Forelimb muscle (tissue), 1 donor: Measurements from ENCODE around the gene GABBR2. TPM values are rescaled to one million over a fixed set of nuclear protein-coding genes. Genes with fewer than 3 reads are reported as not detected.

Experiments used
- DNase-seq: peaks from one replicate; pipeline ENCODE4 v3.0.0-alpha.2; 2013; ENCODE audit warnings: low read depth
- polyA plus RNA-seq: library from polyadenylated mRNA; unstranded; fragments of 120-200 nt; gene quantifications from one replicate; pipeline ENCODE4 v1.2.1, GENCODE V29; 2013; ENCODE audit not compliant: insufficient read length

GABBR2 gene
- polyA plus RNA-seq, 1 donor, result 0.82 TPM

- DNase-seq, result no peak
These were observed 306.5 kb downstream of the GABBR2 start for GRCh38 chr9:98402019-98402840.

DNA sequence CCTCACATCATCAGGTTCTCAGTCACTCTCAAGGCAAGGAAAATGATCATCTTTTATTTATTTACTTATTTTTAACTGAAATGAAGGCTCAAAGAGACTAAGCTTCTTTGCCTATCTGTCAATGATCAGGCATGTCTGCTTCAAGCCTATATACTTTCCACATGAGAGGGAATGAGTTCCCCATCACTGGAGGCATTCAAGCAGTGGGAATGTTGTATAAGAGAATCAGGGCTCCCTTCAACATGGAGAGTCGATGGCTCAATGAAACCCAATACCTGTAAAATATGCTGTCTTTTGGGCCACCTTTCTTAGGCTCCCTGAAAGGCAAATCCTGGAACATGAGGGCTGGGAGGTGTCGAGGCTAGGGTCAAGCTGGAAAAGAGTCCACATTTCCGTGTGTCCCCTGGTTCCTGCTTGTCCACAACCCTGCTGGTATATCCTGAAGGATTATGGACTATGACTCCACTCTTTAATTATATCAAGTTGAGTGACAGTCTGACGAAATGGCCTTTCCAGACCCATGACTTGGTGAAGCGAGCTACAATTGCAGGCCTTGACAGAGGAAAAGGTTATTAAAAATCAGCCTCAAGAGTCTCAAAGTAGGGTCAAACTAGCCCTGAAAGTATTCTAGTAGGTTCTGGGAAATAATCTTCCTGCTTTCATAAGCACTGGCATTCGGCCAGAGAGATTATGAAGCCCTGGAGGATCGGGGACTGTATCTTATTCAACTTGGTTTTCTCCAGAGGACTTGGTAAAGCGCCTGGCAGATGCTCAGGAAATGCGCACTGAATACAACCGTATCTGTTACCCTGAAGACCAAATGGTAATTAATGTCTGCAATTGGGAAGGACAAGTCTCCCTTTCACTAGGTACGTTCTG is 307.4 kb downstream of the GABBR2 start:
- no peak for DNase-seq

GRCh38 chr9:98399950-98400683 is 308.6 kb downstream of the GABBR2 start:
- no peak for DNase-seq

- no peak for DNase-seq
These were observed 312.1 kb downstream of the GABBR2 start for GRCh38 chr9:98396656-98397055.

DNA sequence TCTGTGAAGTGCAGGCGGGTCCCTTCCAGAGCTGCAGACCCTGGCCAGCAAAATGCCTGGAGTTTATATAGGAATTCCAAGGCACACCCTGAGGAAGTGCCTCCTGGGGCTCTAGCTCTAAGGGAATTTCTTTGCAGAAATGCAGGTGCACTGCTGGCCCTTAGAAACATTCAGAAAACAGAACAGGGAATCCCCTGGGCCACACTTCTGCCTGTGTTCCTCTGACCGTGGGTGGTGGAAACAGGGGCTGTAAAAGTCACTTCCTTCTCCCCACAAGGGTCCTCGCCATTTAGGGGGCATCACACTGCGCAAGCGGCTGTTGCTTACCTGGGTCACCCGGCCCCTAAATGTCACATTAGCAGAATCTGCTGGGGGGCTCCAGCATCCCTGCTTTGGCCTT is 312.5 kb downstream of the GABBR2 start:
- no peak for DNase-seq

- no peak for DNase-seq
These were observed 316.9 kb downstream of the GABBR2 start for GRCh38 chr9:98391867-98392266.

DNA sequence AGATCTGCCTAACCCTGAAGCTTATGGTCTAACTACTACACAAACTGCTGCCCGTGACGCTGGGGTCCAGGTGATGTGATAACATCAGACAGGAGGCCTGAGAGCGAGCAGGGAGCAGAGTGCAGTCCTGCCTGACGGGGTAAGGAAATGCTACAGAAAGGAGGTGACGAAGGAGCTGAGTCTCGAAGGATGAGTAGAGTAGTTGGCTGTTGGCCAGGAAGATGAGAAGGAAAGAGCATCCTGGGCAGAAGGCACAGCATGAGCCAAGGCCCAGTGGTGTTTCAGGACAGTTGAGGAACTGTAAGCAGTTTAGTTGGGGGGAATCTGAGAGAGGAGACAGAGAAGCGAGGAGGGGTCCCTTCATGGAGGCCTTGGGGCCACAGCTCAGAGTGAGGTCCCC is 317.3 kb downstream of the GABBR2 start:
- no peak for DNase-seq

- no peak for DNase-seq
These were observed 323.0 kb downstream of the GABBR2 start for GRCh38 chr9:98385751-98386150.

DNA sequence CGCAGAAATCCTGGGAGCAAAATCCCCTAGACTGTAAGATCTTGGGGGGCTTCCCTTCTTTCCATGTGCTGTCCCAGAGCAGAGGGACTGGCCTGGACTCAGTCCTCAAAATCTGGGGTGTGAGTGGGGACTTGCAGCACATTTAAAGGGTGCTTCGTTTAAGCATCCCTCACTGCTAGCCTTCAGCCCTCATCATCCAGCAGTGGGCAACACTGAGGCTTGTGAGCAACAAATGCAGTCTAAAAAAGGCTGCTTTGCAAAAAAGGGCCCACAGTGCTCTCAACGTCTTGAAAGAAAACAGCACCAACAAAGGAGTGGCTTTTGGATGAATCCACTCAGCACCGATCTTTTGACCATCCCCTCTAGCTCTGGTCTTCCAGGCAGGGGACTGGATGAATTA is 325.0 kb downstream of the GABBR2 start:
- no peak for DNase-seq

GRCh38 chr9:98381311-98382103 is 327.2 kb downstream of the GABBR2 start:
- no peak for DNase-seq

- no peak for DNase-seq
These were observed 328.6 kb downstream of the GABBR2 start for GRCh38 chr9:98380065-98380681.

GRCh38 chr9:98379572-98379971 is 329.2 kb downstream of the GABBR2 start:
- no peak for DNase-seq

GRCh38 chr9:98378794-98379193 is 329.9 kb downstream of the GABBR2 start:
- no peak for DNase-seq

GRCh38 chr9:98378206-98378780 is 330.4 kb downstream of the GABBR2 start:
- no peak for DNase-seq

GRCh38 chr9:98375138-98375726 is 333.5 kb downstream of the GABBR2 start:
- DNase-seq, result no peak

DNA sequence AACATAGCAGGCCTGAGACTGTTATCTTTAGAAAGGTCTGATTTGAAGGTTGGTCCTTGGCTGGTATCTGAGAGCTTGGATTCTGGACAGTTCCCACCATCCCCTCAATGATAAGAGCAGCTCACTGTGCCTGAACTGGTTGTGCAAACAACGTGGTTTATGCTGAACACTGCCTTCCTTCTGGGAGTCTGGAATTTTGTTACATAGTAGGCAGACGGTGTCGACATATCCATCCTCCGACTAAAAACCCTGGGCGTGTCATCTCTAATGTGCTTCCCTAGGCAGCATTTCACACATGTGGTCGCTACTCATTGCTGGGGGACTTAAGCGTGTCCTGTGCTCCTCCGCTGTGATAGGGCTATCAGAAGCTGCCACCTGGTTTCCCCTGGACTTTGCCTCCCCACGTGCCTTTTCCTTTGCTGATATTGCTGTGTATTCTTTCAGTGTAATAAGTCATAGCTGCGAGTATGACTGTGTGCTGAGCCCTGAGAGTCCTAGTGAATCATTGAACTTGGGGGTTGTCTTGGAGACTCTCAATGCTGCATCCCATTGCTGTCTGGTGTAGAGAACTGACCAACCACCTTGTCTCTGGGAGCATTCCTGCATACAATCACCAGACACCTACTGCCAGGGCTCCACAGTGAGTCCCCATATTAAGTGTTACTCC is 334.2 kb downstream of the GABBR2 start:
- no peak for DNase-seq

- DNase-seq, result no peak
These were observed 335.1 kb downstream of the GABBR2 start for GRCh38 chr9:98373609-98374008.

GRCh38 chr9:98372077-98372836 is 336.5 kb downstream of the GABBR2 start:
- DNase-seq, result peak; percentile 56

- DNase-seq, result no peak
These were observed 337.8 kb downstream of the GABBR2 start for GRCh38 chr9:98370976-98371315.
